Stimulated activated effector memory CD8-positive, alpha-beta T cell treated with anti-CD3 and anti-CD28 coated beads, Interleukin-12 subunit alpha, Interleukin-12 subunit beta, amount 100 ng/mL, for 72 hours (primary cell): Measurements from ENCODE around the gene INTS13.
"Not testable (repeated sequence)": the region's sequence is repeated elsewhere in the genome, so short reads cannot be mapped to it uniquely, and the experiment has no call there.

Experiments
- ATAC-seq: fragments of 150-1000 bp; cut with Tn5 transposase; 2 replicates; pipeline ENCODE4 v1.10.0; 2021
- DNase-seq, 2 donors: peaks; one replicate each; pipeline ENCODE4 v3.0.0; 2021 to 2022; ENCODE audit warnings: low spot score in 2 of 2
- H3K27ac Mint-ChIP-seq: one replicate; pipeline ENCODE4 v1.8.0; 2022; ENCODE audit warnings: mild to moderate bottlenecking, mixed read lengths
- H3K36me3 Mint-ChIP-seq: one replicate; pipeline ENCODE4 v1.8.0; 2022; ENCODE audit warnings: mild to moderate bottlenecking, mixed read lengths
- H3K4me1 Mint-ChIP-seq: one replicate; pipeline ENCODE4 v1.8.0; 2022; ENCODE audit warnings: mixed read lengths
- H3K4me3 Mint-ChIP-seq: one replicate; pipeline ENCODE4 v1.8.0; 2022; ENCODE audit warnings: mild to moderate bottlenecking, mixed read lengths
- H3K9me3 Mint-ChIP-seq: one replicate; pipeline ENCODE4 v1.8.0; 2022; ENCODE audit warnings: mixed read lengths

Gene INTS13

DNA sequence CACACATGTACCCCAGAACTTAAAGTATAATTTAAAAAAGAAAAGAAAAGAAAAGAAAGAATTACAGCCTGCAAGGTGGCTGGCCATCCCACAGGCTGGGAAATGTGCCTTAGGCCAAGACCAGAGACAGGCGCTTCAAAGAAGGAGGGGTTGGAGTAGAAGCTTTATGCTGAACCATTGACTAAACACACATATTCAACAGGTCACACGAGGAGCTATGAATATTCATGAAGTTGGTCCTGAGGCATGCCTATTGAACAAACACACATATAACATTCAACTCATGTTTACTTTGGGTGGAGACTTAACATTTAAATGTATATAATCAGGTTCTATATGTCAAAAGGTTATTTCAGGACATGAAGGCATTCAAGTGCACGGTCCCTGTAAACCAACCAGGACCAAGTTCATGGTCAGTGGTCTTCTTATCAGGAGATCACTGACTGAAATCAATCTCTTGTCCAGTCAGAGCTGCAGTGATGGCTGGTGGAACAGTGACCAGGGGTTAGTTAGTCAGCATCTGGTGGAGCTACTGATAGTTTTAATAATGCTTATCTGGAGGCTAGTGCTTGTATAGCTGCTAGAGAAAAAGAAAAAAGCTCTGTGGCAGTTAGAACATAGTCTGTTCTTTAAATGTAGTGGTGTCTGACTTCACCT is 69.2 kb downstream of the INTS13 start:
- Mint-ChIP-seq H3K9me3 (no peaks in the 10 kb centered on the region), H3K4me3 (no peak overlapping the region), H3K36me3 (no peaks in the 10 kb centered on the region), H3K4me1 (peaks cover 10% of the 10 kb centered on the region), H3K27ac (no peak overlapping the region)
- DNase-seq, result peak in 1 of 2 donors; percentile 13
- ATAC-seq, result no peak

DNA sequence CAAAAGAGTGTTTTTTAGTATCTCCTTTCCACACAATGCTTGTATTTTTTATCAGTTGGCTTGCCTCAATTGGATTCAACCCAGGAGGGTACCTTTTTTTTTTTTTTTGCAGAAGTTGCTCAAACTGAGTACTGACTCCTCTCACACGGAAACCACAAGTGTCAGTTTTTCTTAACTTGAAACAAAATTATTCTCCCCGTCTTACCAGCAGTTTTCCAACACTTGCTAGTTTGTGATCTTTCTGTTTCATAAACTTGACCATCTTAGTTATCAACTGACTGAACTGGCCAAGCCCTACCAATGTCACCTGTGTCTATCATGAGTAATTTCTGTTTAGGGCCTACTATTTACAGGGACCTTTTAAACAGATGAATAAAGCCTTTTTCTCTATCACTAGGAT is 70.7 kb downstream of the INTS13 start:
- ATAC-seq (peak; percentile 76), DNase-seq (peak in 1 of 2 donors; percentile 42)
- Mint-ChIP-seq H3K27ac (no peak overlapping the region), H3K4me3 (no peak overlapping the region), H3K4me1 (peaks cover 10% of the 10 kb centered on the region), H3K9me3 (no peaks in the 10 kb centered on the region), H3K36me3 (no peaks in the 10 kb centered on the region)

GRCh38 chr12:26863515-26863914 is 74.3 kb downstream of the INTS13 start:
- H3K9me3 Mint-ChIP-seq, result no peaks in the 10 kb centered on the region

GRCh38 chr12:26862787-26863186 is 75.0 kb downstream of the INTS13 start:
- H3K4me1 Mint-ChIP-seq, H3K36me3 Mint-ChIP-seq, H3K9me3 Mint-ChIP-seq, H3K27ac Mint-ChIP-seq, H3K4me3 Mint-ChIP-seq, DNase-seq, ATAC-seq: not testable (repeated sequence)

More at GRCh38 chr12:26863515-26863914, 74.3 kb downstream of the INTS13 start:
- no peaks in the 10 kb centered on the region for H3K36me3 Mint-ChIP-seq
- H3K27ac Mint-ChIP-seq, result no peak overlapping the region
- DNase-seq (no peak), ATAC-seq (no peak)
- peaks cover 10% of the 10 kb centered on the region for H3K4me1 Mint-ChIP-seq
- no peak overlapping the region for H3K4me3 Mint-ChIP-seq

DNA sequence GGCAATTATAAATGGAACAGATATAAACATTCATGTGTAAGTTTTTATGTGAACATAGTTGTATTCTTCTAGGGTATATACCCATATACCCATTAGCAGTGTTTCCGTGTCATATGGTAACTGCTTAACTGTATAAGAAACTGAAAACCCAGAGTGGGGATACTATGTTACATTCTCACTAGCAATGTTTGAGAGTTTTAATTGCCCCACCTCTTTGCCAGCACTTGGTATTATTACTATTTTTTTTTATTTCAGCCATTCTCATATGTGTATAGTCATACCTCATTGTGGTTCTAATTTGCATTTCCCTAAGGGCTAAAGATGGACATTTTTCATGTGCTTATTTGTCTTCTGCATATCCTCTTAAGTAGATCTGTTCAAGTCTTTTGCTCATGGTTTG is 76.1 kb downstream of the INTS13 start:
- peaks cover under 1% of the 10 kb centered on the region for H3K4me1 Mint-ChIP-seq
- H3K36me3 Mint-ChIP-seq, result no peaks in the 10 kb centered on the region
- DNase-seq (no peak), ATAC-seq (no peak)
- H3K4me3 Mint-ChIP-seq, result no peak overlapping the region
- no peak overlapping the region for H3K27ac Mint-ChIP-seq
- no peaks in the 10 kb centered on the region for H3K9me3 Mint-ChIP-seq

GRCh38 chr12:26857465-26858176 is 80.2 kb downstream of the INTS13 start:
- DNase-seq, result no peak
- H3K27ac Mint-ChIP-seq, result no peak overlapping the region

DNA sequence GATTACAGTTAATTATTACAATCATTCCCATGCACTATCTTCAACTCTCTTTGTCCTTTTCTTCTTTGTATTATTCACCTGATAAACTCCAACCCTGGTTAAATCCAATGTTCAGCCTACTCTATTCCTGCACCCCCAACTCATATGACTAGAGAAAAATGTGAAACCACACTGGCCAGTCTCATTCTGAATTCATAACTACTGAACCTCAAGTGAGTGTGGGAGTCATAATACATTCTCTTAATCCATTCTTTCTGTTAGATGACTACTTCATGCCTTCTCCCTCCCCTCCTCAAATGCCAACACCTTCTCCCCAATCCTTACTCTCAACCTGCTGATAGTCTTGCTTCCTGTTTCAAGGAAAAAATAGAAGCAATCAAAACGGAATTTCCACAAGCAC is 82.4 kb downstream of the INTS13 start:
- H3K27ac Mint-ChIP-seq, result no peak overlapping the region
- H3K4me1 Mint-ChIP-seq, result no peaks in the 10 kb centered on the region
- no peaks in the 10 kb centered on the region for H3K9me3 Mint-ChIP-seq
- H3K4me3 Mint-ChIP-seq, result no peak overlapping the region
- DNase-seq (no peak), ATAC-seq (peak; percentile 66)
- no peaks in the 10 kb centered on the region for H3K36me3 Mint-ChIP-seq

More at GRCh38 chr12:26857465-26858176, 80.2 kb downstream of the INTS13 start:
- Mint-ChIP-seq H3K4me3 (no peak overlapping the region), H3K36me3 (no peaks in the 10 kb centered on the region), H3K4me1 (no peaks in the 10 kb centered on the region), H3K9me3 (no peaks in the 10 kb centered on the region)
- ATAC-seq, result no peak
